Measurements from ENCODE around the gene HJV. TPM values are rescaled to one million over a fixed set of nuclear protein-coding genes. Genes with fewer than 3 reads are reported as not detected.
A peak's percentile ranks its signal among the peaks of the same experiment; 100 is the strongest.
"Not testable (repeated sequence)": the region's sequence is repeated elsewhere in the genome, so short reads cannot be mapped to it uniquely, and the experiment has no call there.

HJV gene
- total and polyA plus RNA-seq, 2 of the 4 experiments (the other 2 are of a cell fraction) = not detected

- H3K27ac ChIP-seq (ENCODE audit: insufficient read depth, low read length); H2AK9ac ChIP-seq (replicated peaks; ENCODE audit: low read depth, low read length, poor library complexity); CTCF ChIA-PET; H4K5ac ChIP-seq (ENCODE audit: low read depth, low read length); H3K36me3 ChIP-seq (ENCODE audit: control insufficient read depth, insufficient read depth, low read length); BruUV-seq (replicated peaks); H3K79me1 ChIP-seq (ENCODE audit: low read depth in 1 of 2, low read length in 2 of 2); H3K18ac ChIP-seq (ENCODE audit: low read depth, low read length); intact Hi-C loops (cut with micrococcal nuclease); H3K9me1 ChIP-seq (ENCODE audit: insufficient read depth, low read length); H3K4me2 ChIP-seq (ENCODE audit: low read depth, low read length); H3K9ac ChIP-seq (ENCODE audit: low read depth, low read length); H3K23ac ChIP-seq (ENCODE audit: low read depth, low read length); H3K4me1 ChIP-seq (ENCODE audit: control insufficient read depth, insufficient read depth, low read length); in situ Hi-C loops (cut with MboI; ENCODE audit: low sequenced_read_pairs); H2AFZ ChIP-seq (replicated peaks; ENCODE audit: low read length, poor library complexity); DNase-seq; ATAC-seq (ENCODE audit: low read depth); POLR2A ChIA-PET (ENCODE audit: unreplicated experiment); H4K20me1 ChIP-seq (ENCODE audit: insufficient read depth, low read length); H3K27me3 ChIP-seq (ENCODE audit: control insufficient read depth, insufficient read depth, low read length); dilution Hi-C loops (cut with HindIII; ENCODE audit: low sequenced_read_pairs, unreplicated experiment); H3K56ac ChIP-seq (ENCODE audit: extremely low read depth, insufficient read depth, low read length); H3K9me3 ChIP-seq (ENCODE audit: control insufficient read depth, insufficient read depth, low read length); H3K4me3 ChIP-seq (ENCODE audit: insufficient read depth, low read depth, low read length); H2BK15ac ChIP-seq (ENCODE audit: low read depth, low read length): not testable (repeated sequence)
- Histone ChIP-seq H2BK20ac (ENCODE audit: low read depth, low read length) (peak overlapping the region; percentile 77; the same call in 1 of the 2 replicates), H4K91ac (ENCODE audit: insufficient read depth, low read depth, low read length) (peak overlapping the region; percentile 4; the same call in 1 of the 2 replicates), H4K8ac (ENCODE audit: low read depth in 2 of 2, low read length in 2 of 2) (0 out of 4 replicates have a peak overlapping the region, but pooled peaks of 1 of the 2 experiments have one; percentile 56), H2BK5ac (ENCODE audit: low read depth, low read length, poor library complexity, severe bottlenecking) (peak overlapping the region; percentile 1), H2BK120ac (ENCODE audit: low read depth, low read length) (peak overlapping the region; percentile 74), H2AK5ac (ENCODE audit: low read depth, low read length) (0 out of 2 replicates have a peak overlapping the region, but pooled peaks have one; percentile 59), H3K4ac (ENCODE audit: low read depth, low read length) (peak overlapping the region; percentile 42; the same call in 1 of the 2 replicates), H3K14ac (replicated peaks; ENCODE audit: low read depth, low read length) (0 out of 2 replicates have a peak overlapping the region, but pooled peaks have one; percentile 22)
- no CpG with 5 or more reads among the region's 5 CpGs for WGBS, 2 experiments (ENCODE audit: extremely low coverage in 2 of 2, insufficient read length in 1 of 2)
Measured at GRCh38 chr1:146059148-146059547, 37.6 kb upstream of the HJV start.

Data from IMR-90 (cell line).